Epithelial cell of prostate (primary cell): ENCODE data around the gene GALNT7.

Source experiments
- DNase-seq: peaks from one replicate; pipeline ENCODE4 v3.0.0-alpha.2; 2011; ENCODE audit warnings: low read depth, low spot score
- H3K27ac ChIP-seq: fragments of 450-650 bp; 2 replicates; pipeline ENCODE4 v1.5.1; 2017; ENCODE audit warnings: mild to moderate bottlenecking

Gene GALNT7

DNA sequence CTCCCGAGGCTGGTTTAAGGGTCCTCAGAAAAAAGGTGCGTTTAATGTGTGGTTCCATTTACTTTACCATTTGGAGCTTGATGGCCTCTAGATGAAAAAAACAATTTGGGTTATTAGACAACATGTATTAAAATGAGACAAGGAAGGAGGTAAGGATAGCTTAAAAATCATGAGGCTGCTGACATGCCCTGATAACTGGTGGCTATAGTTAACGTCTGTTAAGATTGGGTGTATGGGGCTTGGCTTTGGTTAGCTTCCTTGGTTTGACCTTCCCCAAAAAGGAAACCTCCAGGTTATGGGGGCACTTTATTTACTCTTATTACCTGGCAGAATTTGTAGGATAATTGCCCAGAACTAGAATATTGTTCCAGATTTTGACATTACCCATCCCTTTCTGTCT, 114.0 kb downstream of the GALNT7 start:
- H3K27ac ChIP-seq, result no peak overlapping the region
- DNase-seq, result no peak

DNA sequence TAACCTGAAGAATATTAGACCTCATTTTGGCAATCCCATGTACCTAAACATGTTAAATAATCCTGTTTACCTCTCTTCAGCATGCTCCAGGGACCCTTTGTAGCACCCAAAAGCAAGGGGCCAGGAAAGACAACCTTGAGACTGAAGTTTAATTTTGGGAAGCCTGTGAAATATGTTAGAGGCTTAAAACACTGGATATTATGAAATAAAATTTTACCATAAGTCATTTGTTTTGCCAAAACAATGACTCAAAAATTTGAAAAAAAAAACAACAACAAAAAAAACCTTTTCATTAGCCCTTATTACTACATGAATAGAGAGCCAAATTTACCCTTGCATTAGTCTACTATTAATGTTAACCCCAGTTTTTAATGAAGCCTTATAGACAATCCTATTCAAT, 115.9 kb downstream of the GALNT7 start:
- no peak overlapping the region for H3K27ac ChIP-seq
- no peak for DNase-seq

DNA sequence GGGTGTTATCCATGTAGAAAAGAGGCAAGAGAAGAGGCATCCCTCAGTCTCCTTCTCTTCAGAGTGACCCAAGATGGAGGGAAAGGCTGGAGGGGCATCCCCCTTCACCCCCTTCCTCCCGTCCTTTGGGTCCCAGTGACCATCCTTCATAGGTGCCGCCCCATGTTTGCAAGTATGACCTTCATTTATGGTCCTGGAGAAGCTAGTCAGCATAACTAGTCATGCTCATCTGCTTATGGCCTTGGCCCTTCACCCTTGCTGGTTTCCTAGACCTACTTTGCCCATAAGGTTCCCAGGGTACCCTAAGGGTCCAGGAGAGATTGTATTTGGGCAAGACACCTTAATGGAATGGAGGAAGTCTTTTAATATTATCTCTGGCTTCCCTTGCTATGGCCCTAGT, 118.9 kb downstream of the GALNT7 start:
- DNase-seq, result no peak
- H3K27ac ChIP-seq, result no peak overlapping the region

DNA sequence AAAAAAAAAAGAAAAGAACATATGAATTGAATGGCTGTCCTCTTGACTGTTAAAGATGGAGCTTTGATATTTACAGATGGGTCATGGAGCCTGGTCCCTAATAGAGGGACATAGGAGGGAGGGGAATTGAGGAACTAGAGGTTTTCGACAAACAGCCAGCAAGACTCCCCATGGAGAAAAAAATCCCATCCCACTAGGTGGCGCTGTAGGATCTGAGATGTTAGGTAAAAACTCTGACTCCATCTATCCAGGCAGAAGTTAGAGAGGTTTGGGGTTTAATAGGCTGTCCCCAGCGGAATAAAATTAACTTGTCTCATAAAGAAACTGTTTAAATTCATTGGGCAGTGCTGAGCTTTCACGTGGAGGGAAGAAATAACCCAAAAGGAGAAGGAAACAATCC, 119.7 kb downstream of the GALNT7 start:
- H3K27ac ChIP-seq, result no peak overlapping the region
- DNase-seq, result peak; percentile 10

DNA sequence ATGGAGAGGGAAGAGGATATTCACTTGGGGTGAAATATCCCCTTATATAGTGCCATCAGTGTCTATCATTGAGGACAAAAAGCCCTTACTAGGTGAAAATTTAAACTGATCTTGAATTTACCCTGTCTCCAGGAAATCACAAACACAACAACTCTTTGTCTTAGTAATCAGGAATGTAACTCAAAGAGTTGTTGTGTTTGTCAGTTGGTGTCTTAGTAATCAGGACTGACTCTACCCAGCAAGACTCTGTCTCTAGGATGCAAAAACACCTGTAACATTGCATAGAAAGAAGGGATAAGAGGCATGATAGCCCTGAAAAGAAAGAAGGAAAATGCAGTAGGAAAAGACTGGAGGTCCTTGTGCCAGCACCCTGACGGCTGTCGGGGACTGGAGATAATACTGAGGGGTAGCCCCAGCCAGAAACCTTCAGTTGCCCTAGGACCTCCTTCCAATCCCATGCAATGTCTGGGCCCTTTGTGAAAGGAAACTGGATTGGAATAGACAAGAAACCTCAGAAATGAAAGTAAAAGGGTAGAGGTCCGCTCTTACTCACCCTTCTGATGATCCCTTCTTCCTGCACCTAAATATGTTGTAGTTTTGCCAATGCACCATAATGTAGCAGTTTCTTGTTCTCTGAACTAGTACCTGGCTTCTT, 120.2 kb downstream of the GALNT7 start:
- H3K27ac ChIP-seq, result no peak overlapping the region
- no peak for DNase-seq

DNA sequence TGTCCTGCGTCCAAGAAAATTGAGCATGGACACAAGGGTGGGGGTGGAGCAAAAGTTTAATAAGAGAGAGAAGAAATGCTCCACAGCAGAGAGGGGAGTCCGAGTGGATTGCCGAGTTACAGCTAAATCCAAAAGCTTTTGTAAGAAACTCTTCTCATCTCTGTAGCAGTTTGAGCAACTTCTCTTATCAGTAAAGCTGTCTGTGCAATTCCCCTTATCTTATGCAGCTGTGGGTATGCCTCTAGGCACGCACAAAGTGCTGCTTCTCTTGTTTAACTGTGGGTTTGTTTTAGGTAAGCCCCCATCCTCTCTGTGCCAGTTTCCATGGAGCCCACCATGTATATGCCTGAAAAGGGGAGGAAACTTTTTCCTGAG, 120.7 kb downstream of the GALNT7 start:
- no peak for DNase-seq
- H3K27ac ChIP-seq, result no peak overlapping the region

DNA sequence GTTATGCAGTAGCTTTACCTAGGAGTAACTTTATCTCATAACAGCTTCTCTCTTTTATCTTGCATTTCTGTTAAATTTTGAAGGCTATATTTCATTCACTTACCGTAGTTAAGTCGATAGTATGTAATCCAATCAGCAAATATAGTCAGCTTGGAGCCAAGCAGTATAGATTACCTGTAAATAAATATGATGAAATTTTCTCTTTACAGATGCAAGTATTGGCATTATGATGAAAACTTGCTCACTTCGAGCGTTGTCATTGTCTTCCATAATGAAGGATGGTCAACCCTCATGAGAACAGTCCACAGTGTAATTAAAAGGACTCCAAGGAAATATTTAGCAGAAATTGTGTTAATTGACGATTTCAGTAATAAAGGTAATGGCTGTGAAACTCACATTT, 123.3 kb downstream of the GALNT7 start:
- no peak for DNase-seq
- no peak overlapping the region for H3K27ac ChIP-seq

DNA sequence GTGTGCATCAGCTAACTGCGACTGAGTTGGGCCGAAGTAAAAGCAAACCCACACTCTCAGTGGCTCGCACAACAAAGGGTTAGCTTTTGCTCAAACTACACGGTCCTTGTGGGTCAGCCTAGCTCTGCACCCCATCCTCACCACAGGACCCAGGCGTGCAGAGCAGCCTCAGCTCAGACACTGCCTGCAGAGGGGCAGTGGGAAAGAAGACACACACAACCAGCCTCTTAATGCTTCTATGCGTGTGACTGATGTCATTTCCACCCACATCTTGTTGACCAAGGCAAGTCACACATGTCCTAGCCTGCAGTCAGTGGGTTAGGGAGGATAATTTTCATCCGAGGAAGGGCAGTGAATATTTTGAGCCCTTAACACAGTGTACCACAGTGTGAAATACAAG, 125.1 kb downstream of the GALNT7 start:
- H3K27ac ChIP-seq, result no peak overlapping the region
- no peak for DNase-seq

DNA sequence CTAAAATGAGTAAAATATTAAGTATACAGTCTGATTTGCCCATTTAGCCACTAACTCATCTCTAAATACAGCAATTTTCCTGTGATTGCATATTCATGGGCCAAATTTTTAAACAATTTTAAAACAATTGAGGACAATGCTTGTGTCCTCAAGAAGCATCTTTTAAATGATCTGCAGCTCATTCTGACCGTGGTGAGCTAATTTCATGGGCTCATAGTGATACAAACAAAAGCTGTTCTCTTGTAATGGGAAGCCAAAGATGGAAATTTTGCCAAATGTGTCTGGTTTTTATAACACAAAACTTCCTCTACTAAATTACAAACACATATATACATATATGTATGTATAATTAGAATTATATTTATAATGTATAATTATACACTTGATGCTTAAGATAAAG, 125.8 kb downstream of the GALNT7 start:
- no peak overlapping the region for H3K27ac ChIP-seq
- no peak for DNase-seq

DNA sequence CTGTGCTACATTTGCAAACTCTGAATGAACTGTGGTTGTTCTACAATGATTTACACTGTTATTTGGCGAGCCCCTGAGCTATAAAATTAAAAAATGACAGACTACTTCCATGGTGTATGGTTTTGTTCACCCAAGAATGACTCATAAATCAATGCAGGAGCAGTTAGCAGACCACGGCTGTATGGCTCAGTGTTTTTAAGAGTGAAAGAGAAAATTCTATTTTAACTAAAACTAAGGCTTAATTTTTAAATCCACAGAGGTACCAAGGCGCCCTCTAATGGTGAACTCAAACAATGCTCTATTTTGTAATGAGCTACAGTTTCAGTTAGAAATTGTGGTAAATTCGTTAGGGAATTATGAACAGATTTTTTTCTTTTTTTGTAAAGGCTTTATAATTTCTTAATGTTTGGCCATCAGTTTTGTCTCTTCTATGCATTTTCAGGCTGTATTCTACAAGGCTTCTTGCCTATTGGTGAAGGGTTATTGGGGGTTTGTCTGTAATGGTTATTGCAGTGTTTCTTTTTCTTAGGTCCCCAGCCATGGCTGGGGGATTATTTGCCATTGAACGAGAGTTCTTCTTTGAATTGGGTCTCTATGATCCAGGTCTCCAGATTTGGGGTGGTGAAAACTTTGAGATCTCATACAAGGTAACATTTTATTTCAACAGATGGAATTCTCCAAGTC, 133.0 kb downstream of the GALNT7 start:
- H3K27ac ChIP-seq, result no peak overlapping the region
- DNase-seq, result no peak

DNA sequence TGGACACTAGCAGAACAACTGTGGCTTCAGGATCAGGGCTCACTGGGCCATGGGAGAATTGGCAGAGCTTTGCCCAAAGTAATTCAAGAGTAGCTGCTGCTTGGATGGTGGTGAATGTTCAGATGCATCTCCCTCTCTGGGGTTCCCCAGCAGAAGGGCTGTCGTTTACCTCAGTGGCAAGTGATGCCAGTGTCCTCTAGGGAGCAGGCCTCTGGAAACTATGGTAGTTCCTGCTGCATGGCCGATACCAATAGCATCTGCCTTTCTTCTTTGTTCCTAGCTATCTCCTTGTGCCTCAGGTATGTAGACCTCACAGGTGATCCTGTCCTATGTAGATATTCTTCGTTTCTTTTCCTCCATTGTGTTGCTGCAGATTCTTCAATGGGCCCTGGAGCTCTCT, 139.2 kb downstream of the GALNT7 start:
- DNase-seq, result no peak
- H3K27ac ChIP-seq, result no peak overlapping the region

DNA sequence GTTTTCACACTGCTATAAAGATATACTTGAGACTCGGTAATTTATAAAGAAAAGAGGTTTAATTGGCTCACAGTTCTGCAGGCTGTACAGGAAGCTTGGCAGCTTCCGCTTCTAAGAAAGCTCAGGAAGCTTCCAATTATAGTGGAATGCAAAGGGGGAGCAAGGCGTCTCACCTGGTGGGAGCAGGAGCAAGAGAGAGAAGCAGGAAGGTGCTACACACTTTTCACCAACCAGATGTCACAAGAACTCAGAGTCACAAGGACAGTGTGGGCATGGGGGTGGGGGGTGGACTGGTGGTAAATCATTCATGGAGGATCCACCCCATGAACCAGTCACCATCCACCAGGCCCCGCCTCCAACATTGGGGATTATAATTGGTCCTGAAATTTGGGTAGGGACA, 142.8 kb downstream of the GALNT7 start:
- no peak overlapping the region for H3K27ac ChIP-seq
- DNase-seq, result no peak

DNA sequence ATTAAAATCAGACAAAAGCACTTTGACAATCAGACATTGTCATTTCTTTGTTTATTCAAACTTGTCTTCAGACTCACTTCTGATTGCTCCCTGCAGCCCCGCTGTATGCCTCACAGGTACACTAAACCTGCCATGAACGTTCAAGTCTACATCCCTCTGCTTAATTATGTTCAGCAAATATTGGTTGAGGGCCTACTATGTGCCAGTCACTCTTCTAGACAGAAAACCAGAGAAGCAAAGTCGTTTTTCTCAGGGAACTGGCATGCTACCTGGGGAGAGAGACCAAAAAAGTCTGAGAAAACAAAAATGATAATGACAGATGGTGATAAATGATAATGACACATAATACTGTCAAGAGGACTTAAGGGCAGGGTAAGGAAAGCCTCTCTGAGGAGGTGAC, 146.1 kb downstream of the GALNT7 start:
- no peak for DNase-seq

DNA sequence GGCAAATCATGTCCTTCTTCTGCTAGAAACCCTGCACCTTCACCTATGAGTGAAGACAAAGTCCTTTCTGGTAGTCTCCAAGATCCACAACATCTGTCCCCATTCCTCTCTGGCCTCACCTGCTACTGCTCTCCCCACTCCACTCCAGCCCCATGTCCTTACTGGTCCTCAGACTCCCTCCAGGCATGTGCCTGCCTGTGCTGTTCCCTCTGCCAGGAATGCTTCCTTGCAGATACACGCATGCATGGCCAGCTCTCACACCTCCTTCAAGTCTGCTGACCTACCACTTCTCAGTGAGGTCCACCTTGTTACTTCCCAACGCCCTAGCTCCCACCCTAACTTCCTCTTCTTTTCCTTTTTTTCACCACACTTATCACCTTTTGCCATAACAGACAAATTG, 147.4 kb downstream of the GALNT7 start:
- no peak overlapping the region for H3K27ac ChIP-seq
- no peak for DNase-seq

More for the DNA sequence above, 146.1 kb downstream of the GALNT7 start:
- H3K27ac ChIP-seq, result no peak overlapping the region

DNA sequence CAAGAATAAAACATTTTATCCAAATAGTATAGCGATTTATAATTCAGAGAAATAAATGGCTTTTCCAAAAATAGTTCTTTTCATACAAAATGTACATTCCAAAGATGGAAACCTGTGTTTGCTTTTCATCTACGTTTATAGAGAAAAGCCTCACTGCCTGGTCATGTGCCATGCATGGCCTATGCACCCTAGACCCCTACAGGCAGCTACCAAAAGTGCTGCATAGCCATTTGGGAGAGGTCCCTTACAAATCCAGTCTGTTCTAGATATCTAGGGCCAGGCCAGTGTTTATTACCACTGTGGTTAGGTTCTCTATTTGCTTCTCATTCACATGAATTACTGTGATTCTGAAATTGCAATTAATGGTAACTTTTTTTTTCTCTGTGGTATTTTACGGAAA, 148.4 kb downstream of the GALNT7 start:
- no peak overlapping the region for H3K27ac ChIP-seq
- no peak for DNase-seq

DNA sequence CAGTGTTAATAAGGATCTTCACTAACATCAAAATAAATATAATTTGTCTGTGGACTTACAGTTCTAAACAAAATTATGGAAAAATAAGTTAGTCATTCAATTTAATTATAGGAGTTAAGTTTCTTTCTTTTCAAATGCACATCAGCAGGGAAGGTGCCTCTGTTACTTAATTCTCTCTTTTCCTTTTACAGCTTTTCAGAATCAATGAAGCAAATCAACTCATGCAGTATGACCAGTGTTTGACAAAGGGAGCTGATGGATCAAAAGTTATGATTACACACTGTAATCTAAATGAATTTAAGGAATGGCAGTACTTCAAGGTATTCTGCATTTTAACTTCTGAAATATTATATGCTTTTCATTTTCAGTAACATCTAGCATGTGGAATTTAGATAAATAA, 149.6 kb downstream of the GALNT7 start:
- no peak overlapping the region for H3K27ac ChIP-seq
- DNase-seq, result no peak

DNA sequence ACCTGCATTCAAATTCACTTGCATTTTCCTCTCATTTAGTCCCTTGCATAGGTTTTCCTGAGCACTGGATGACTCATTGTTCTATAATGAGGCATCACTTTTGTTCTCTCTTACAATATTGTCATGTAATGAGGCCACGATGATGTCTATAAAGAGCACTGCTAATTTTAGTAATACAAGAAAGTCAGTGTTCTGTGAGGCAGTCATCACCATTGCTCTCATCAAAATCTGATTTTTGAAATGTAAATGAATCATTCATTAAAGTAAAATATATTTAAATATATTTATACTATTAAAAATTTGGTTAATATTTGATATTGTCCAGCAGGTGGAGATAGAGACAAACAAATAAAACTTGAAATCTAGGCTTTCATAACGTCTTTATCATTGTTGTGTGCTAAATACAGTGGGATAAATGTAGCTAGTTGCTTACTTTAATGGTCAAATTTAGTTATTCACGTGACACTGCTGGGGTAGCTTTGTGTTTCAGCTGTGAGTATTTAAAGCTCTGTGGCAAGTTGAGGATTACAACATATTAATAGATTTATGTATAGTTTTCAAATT, 150.1 kb downstream of the GALNT7 start:
- no peak for DNase-seq
- peak overlapping the region; percentile 8 for H3K27ac ChIP-seq

DNA sequence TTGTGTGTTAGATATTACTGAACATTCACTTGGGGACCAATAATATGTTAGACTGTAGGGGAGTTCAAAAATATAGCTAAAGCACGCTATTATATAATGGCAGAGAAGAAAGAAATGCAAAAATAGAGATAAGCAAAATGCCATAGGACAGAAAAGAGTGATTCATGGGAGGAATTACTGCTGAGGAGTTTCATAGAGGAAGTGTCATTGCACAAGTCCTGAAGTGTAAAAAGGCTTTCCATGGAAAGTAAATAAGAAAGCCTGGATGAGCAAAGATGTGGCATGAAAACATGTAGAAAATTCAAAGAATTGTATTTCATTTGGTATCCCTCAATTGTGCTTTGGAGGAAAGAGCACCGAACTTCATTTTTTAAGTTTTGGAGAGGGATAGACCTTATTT, 151.1 kb downstream of the GALNT7 start:
- no peak for DNase-seq
- H3K27ac ChIP-seq, result peak overlapping the region; percentile 8

DNA sequence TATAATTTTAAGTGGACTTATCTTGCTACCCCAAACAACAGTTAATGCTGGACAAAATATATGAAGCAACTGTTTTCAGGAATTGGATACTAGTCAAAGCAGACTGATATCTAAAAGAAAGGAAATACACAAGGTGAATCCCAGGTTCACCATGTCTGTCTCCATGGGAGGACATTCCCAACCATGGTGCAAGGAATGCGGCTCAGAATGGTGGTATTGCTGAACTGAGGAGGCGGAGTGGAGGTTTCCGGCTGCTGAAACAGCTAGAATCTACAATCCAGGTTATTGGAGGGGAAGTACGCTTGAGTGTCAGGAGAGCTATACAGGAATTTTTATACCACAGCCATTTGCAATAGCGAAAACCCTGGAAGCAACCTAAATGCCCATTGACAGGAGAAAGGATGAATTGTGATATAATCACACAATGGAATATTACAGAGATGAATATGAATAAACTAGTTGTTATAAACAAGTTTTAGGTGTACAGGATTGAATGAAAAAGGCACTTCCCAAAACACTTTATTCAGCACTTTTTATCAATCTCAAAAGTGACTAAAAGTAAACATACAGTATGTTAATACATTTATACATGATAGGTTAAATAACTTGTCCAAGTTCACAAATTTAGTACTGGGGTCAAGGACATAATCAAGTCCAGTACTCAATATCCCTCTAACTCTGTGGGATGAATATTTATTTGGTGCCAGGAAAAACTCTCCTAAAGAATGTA, 156.6 kb downstream of the GALNT7 start:
- no peak for DNase-seq
- no peak overlapping the region for H3K27ac ChIP-seq

DNA sequence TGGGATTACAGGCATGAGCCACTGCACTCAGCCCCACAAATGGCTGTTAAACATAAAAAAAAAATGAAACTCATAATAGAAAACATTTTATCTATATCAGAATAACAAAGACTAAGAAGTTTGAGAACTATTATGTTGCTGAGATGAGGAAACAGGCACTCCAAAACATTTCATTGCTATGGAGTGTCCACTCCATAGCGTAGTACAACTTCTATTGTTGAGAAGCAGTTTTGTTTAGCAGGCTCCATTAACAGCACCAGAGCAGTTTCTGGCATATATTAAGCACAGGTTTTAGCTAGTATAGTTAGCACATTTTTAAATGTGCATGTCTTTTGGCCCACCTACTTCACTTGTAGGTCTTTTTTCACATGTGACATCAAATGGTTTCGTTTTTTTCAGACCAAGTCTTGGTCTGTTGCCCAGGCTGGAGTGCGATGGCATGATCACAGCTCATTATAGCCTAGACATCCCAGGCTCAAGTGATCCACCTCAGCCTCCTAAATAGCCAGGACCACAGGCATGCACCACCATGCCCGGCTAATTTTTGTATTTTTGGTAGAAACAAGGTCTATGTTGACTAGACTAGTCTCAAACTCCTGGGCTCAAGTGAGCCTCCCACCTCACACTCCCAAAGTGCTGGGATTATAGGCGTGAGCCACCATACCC, 159.8 kb downstream of the GALNT7 start:
- H3K27ac ChIP-seq, result no peak overlapping the region

DNA sequence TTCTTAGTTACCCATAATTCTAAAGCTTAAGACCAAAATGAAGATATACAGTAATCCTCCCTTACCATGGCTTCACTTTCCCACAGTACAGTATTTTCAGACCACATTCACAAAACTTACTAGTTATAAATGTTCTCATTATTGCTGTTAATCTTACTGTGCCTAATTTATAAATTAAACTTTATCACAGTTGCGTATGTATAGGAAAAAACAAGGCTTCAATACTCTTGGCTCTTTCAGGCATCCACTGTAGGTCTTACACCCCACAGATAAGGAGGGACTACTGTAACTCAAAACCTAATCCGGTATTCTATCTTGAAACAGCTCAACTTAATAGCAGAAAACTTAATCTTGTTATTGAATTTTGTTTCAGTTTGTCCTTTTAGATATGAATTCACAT, 162.0 kb downstream of the GALNT7 start:
- H3K27ac ChIP-seq, result no peak overlapping the region
- no peak for DNase-seq

More for the DNA sequence above, 159.8 kb downstream of the GALNT7 start:
- DNase-seq, result no peak
